PFSK-1 (cell line): Measurements from ENCODE around the gene KPNB1.

ENCODE experiments used
- FOXP2 ChIP-seq: optimal IDR thresholded peaks from 2 replicates; pipeline ENCODE3; 2011; ENCODE audit warnings: borderline replicate concordance, control low read depth, inconsistent platforms; ENCODE audit not compliant: insufficient read depth; ENCODE audit errors: extremely low read length, extremely low read depth
- POLR2AphosphoS5 ChIP-seq: IDR thresholded peaks from 2 replicates; pipeline ENCODE4 v1.6.1; 2012; ENCODE audit warnings: low read depth, mild to moderate bottlenecking, control low read depth, low read length, moderate library complexity
- REST ChIP-seq, 2 experiments: IDR thresholded peaks; 2 replicates each; pipeline versions ENCODE4 v1.6.1 to v1.8.0; 2011 to 2012; ENCODE audit warnings: low read depth in 2 of 2, low read length in 2 of 2, control low read depth in 1 of 2, inconsistent platforms in 1 of 2, mild to moderate bottlenecking in 1 of 2, moderate library complexity in 1 of 2; ENCODE audit not compliant: insufficient read depth in 1 of 2
- SIN3A ChIP-seq: IDR thresholded peaks from 2 replicates; pipeline ENCODE4 v1.6.1; 2012; ENCODE audit warnings: mild to moderate bottlenecking, low read length, moderate library complexity, borderline replicate concordance; ENCODE audit not compliant: insufficient read depth
- TAF1 ChIP-seq: IDR thresholded peaks from 2 replicates; pipeline ENCODE4 v1.6.1; 2012; ENCODE audit warnings: low read length, control low read depth, borderline replicate concordance; ENCODE audit not compliant: insufficient read depth

KPNB1 gene

GRCh38 chr17:47727704-47728036 is 78.0 kb downstream of the KPNB1 start:
- no peak for TF ChIP-seq REST (IDR thresholded peaks at IDR 0.05; ENCODE audit: insufficient read depth in 1 of 2, low read depth in 2 of 2, low read length in 2 of 2)
- TF ChIP-seq SIN3A = no peak
- TF ChIP-seq FOXP2 = no peak
- no peak for TF ChIP-seq POLR2AphosphoS5
- no peak for TF ChIP-seq TAF1

- TF ChIP-seq POLR2AphosphoS5 (no peak), SIN3A (no peak), REST (IDR thresholded peaks at IDR 0.05; ENCODE audit: insufficient read depth in 1 of 2, low read depth in 2 of 2, low read length in 2 of 2) (no peak), FOXP2 (no peak), TAF1 (no peak)
Observed at GRCh38 chr17:47728214-47728877, 78.6 kb downstream of the KPNB1 start.

GRCh38 chr17:47729476-47729875 is 79.8 kb downstream of the KPNB1 start:
- TF ChIP-seq SIN3A (no peak), REST (IDR thresholded peaks at IDR 0.05; ENCODE audit: insufficient read depth in 1 of 2, low read depth in 2 of 2, low read length in 2 of 2) (no peak), TAF1 (no peak), FOXP2 (no peak)

- TF ChIP-seq SIN3A = no peak
- TF ChIP-seq FOXP2 = no peak
- no peak for TF ChIP-seq TAF1
- TF ChIP-seq REST (IDR thresholded peaks at IDR 0.05; ENCODE audit: insufficient read depth in 1 of 2, low read depth in 2 of 2, low read length in 2 of 2) = no peak
- TF ChIP-seq POLR2AphosphoS5 = no peak
Observed at GRCh38 chr17:47730681-47731080, 81.0 kb downstream of the KPNB1 start.

- TF ChIP-seq SIN3A (no peak), POLR2AphosphoS5 (no peak), REST (IDR thresholded peaks at IDR 0.05; ENCODE audit: insufficient read depth in 1 of 2, low read depth in 2 of 2, low read length in 2 of 2) (no peak), FOXP2 (no peak), TAF1 (no peak)
Observed at GRCh38 chr17:47731396-47731795, 81.7 kb downstream of the KPNB1 start.
